DLD1 (cell line): ENCODE data around the gene OR9G4.

Experiments used
- in situ Hi-C: cut with HindIII; loops from 2 replicates; pipeline ENCODE4 v1.10.0; 2017; ENCODE audit warnings: low sequenced_read_pairs

OR9G4 gene

GRCh38 chr11:56748597-56748996 is at the start of gene OR9G4:
OR9G4 (minus strand) TSS chr11:56748697; CDS start chr11:56743766, 4,931 bp downstream.
- in situ Hi-C loops = no loop called here

GRCh38 chr11:56783448-56784041 is 35.0 kb upstream of the OR9G4 start:
- in situ Hi-C loops = no loop called here

- in situ Hi-C loops = no loop called here
These were observed 33.8 kb upstream of the OR9G4 start for GRCh38 chr11:56782167-56782847.

GRCh38 chr11:56776809-56777208 is 28.3 kb upstream of the OR9G4 start:
- in situ Hi-C loops = no loop called here

GRCh38 chr11:56764976-56765375 is 16.5 kb upstream of the OR9G4 start:
- in situ Hi-C loops = no loop called here

- in situ Hi-C loops = no loop called here
These were observed 3.0 kb upstream of the OR9G4 start for GRCh38 chr11:56751480-56751879.

- in situ Hi-C loops = no loop called here
These were observed 1.7 kb upstream of the OR9G4 start for GRCh38 chr11:56750190-56750589.

- in situ Hi-C loops = no loop called here
These were observed 7.6 kb downstream of the OR9G4 start for GRCh38 chr11:56740886-56741285.

GRCh38 chr11:56740107-56740506 is 8.4 kb downstream of the OR9G4 start:
- in situ Hi-C loops = no loop called here

GRCh38 chr11:56720513-56720912 is 28.0 kb downstream of the OR9G4 start:
- in situ Hi-C loops = no loop called here

- in situ Hi-C loops = no loop called here
These were observed 32.1 kb downstream of the OR9G4 start for GRCh38 chr11:56716379-56716854.

- in situ Hi-C loops = no loop called here
These were observed 34.3 kb downstream of the OR9G4 start for GRCh38 chr11:56714206-56714605.

- in situ Hi-C loops = no loop called here
These were observed 42.0 kb downstream of the OR9G4 start for GRCh38 chr11:56706486-56706885.

GRCh38 chr11:56705784-56706396 is 42.6 kb downstream of the OR9G4 start:
- in situ Hi-C loops = no loop called here

GRCh38 chr11:56700914-56701485 is 47.5 kb downstream of the OR9G4 start:
- in situ Hi-C loops = no loop called here

GRCh38 chr11:56700242-56700913 is 48.1 kb downstream of the OR9G4 start:
- in situ Hi-C loops = no loop called here

- in situ Hi-C loops = no loop called here
These were observed 49.7 kb downstream of the OR9G4 start, which contains the start of gene OR9G1 for GRCh38 chr11:56698795-56699194. OR9G1 (plus strand) TSS chr11:56699095; CDS start chr11:56700388, 1,293 bp downstream.

- in situ Hi-C loops = no loop called here
These were observed 55.1 kb downstream of the OR9G4 start for GRCh38 chr11:56693428-56693827.
